K562 (cell line): ENCODE data around the gene NTNG1. TPM values are rescaled to one million over a fixed set of nuclear protein-coding genes. Genes with fewer than 3 reads are reported as not detected.

Experiments
- ATAC-seq: fragments of 200-7000 bp; cut with Tn5 transposase; 3 replicates; pipeline ENCODE4 v1.9.1; 2020; ENCODE audit warnings: moderate library complexity
- BruUV-seq: library from RNA; stranded (reverse); fragments of 400-500 nt; replicated peaks from 2 replicates; lab custom pipeline; 2021; lab: Mats Ljungman, UMichigan
- CTCF ChIA-PET: fragments of 300-600 bp; formaldehyde crosslinking; extraction: SDS; loops from one replicate; lab custom pipeline; 2021; ENCODE audit warnings: low intra/inter-chr PET ratio; lab: Yijun Ruan, JAX
- POLR2A ChIA-PET: fragments of 300-600, 350-650 bp; sonication (Branson Sonifier 250); formaldehyde crosslinking; extraction: SDS; loops from one replicate; lab custom pipeline; 2021; ENCODE audit warnings: antibody characterized with exemption, inconsistent platforms; lab: Yijun Ruan, JAX
- DNase-seq, 4 experiments: peaks; one replicate each; pipeline versions ENCODE4 v3.0.0 to v3.0.0-alpha.2; 2011 to 2018; ENCODE audit warnings: low spot score in 3 of 4, mixed read lengths in 3 of 4; ENCODE audit errors: extremely low read depth in 1 of 4
- FAIRE-seq: peaks from 2 replicates; lab custom pipeline; 2011; peaks lifted over from hg19 to GRCh38; lab: Jason Lieb, UNC
- H2AFZ ChIP-seq: 2 replicates; pipeline ENCODE4 v1.6.0; 2011; ENCODE audit warnings: low read depth, low read length, control low read depth, inconsistent platforms
- H3K27ac ChIP-seq: fragments of 200-600 bp; 3 replicates; pipeline ENCODE4 v1.8.0; 2011; ENCODE audit warnings: low read depth, mild to moderate bottlenecking, control low read depth, inconsistent platforms, low read length, moderate library complexity, mixed read lengths; ENCODE audit errors: extremely low read depth
- H3K27me3 ChIP-seq, 2 experiments: fragments of 300-600 bp in 1 of 2; 2 replicates in 1 of 2; 3 replicates in 1 of 2; pipeline versions ENCODE4 v1.6.0 to v1.8.0; 2011; ENCODE audit warnings: inconsistent platforms in 2 of 2, low read length in 2 of 2, mild to moderate bottlenecking in 1 of 2, mixed read lengths in 1 of 2, moderate library complexity in 1 of 2; ENCODE audit not compliant: control insufficient read depth in 2 of 2, insufficient read depth in 2 of 2
- H3K36me3 ChIP-seq: fragments of 300-600 bp; 3 replicates; pipeline ENCODE4 v1.8.0; 2011; ENCODE audit warnings: mild to moderate bottlenecking, low read length, inconsistent platforms; ENCODE audit not compliant: control insufficient read depth, insufficient read depth
- H3K4me1 ChIP-seq, 2 experiments: fragments of 200-600 bp in 1 of 2; replicated peaks in 1 of 2; 2 replicates in 1 of 2; 3 replicates in 1 of 2; pipeline versions ENCODE4 v1.5.1 to v1.8.0; 2011; ENCODE audit warnings: inconsistent platforms in 2 of 2, low read length in 2 of 2, mild to moderate bottlenecking in 1 of 2, mixed read lengths in 1 of 2, moderate library complexity in 1 of 2; ENCODE audit not compliant: control insufficient read depth in 2 of 2, insufficient read depth in 2 of 2
- H3K4me2 ChIP-seq: 2 replicates; pipeline ENCODE4 v1.6.1; 2011; ENCODE audit warnings: low read length, control low read depth, inconsistent platforms, mixed read lengths; ENCODE audit not compliant: insufficient read depth
- H3K4me3 ChIP-seq: fragments of 200-600 bp; sonication (generic), shearing (Covaris generic); 2 replicates; pipeline ENCODE4 v1.5.1; 2016; ENCODE audit warnings: control low read depth, inconsistent platforms
- H3K79me2 ChIP-seq: fragments of 200-600 bp; 3 replicates; pipeline ENCODE4 v1.8.0; 2011; ENCODE audit warnings: low read length, inconsistent platforms; ENCODE audit not compliant: control insufficient read depth, insufficient read depth
- H3K9ac ChIP-seq, 2 experiments: 2 replicates each; pipeline versions ENCODE4 v1.6.0 to v1.6.1; 2011; ENCODE audit warnings: low read depth in 2 of 2, low read length in 2 of 2, control low read depth in 1 of 2, inconsistent platforms in 1 of 2, mild to moderate bottlenecking in 1 of 2, mixed read lengths in 1 of 2; ENCODE audit not compliant: insufficient read depth in 1 of 2
- H3K9me1 ChIP-seq: one replicate; pipeline ENCODE4 v1.6.0; 2011; ENCODE audit warnings: inconsistent platforms, mild to moderate bottlenecking, low read length, moderate library complexity; ENCODE audit not compliant: control insufficient read depth, insufficient read depth
- H3K9me3 ChIP-seq: replicated peaks from 2 replicates; pipeline ENCODE4 v1.5.1; 2011; ENCODE audit warnings: low read depth, low read length, inconsistent platforms; ENCODE audit not compliant: control insufficient read depth, insufficient read depth
- H4K20me1 ChIP-seq: replicated peaks from 2 replicates; pipeline ENCODE4 v1.6.1; 2011; ENCODE audit warnings: low read length, inconsistent platforms, mixed read lengths; ENCODE audit not compliant: control insufficient read depth, insufficient read depth
- ZNF444 ChIP-seq: fragments of 250-450 bp; sonication (Bioruptor Pico); IDR thresholded peaks from 2 replicates; pipeline ENCODE4 v1.4.0; 2020; ENCODE audit warnings: mild to moderate bottlenecking, moderate library complexity
- ZNF764 ChIP-seq: fragments of 250-450 bp; sonication (Bioruptor Pico); IDR thresholded peaks from 2 replicates; pipeline ENCODE4 v1.4.0; 2020; ENCODE audit warnings: low read depth, mild to moderate bottlenecking, moderate library complexity
- WGBS: fragments of 100-300 bp; shearing (Covaris generic); methylation state at CpG from one replicate; pipeline ENCODE4 v1.1.6; 2016; ENCODE audit warnings: low coverage, mixed read lengths; ENCODE audit not compliant: insufficient coverage; ENCODE audit errors: missing lambda C conversion rate; 5-methylcytosine and 5-hydroxymethylcytosine counted together
- in situ Hi-C: fragments of 300-500 bp; cut with MboI; formaldehyde crosslinking; loops from 4 replicates; pipeline ENCODE4 v1.15.0; 2018; ENCODE audit warnings: inconsistent platforms, mixed read lengths
- intact Hi-C: fragments of 100-400 bp; cut with micrococcal nuclease; formaldehyde crosslinking; loops from 2 replicates; pipeline ENCODE4 v1.14.2; 2022
- polyA plus RNA-seq, 8 experiments: library from polyadenylated mRNA; depleted of rRNA in 4 of 8; stranded (reverse) in 5 of 8; unstranded in 3 of 8; fragments of >200 nt; fragmentation: Nextera tagmentation in 2 of 8; fragmentation: Illumina TruSeq in 1 of 8; extraction: Ambion mirVana in 2 of 8; extraction: Trizol in 1 of 8; gene quantifications; 2 replicates each; pipeline versions ENCODE4 v1.2.1 to v1.2.3, GENCODE V29; 2011 to 2014; ENCODE audit warnings: inconsistent platforms in 1 of 8, missing spikeins in 1 of 8
- total RNA-seq, 7 experiments: library from RNA; depleted of rRNA in 6 of 7; stranded (reverse); fragments of >200 nt in 6 of 7; fragmentation: Illumina TruSeq in 2 of 7; extraction: Trizol in 2 of 7; gene quantifications; 2 replicates each; pipeline versions ENCODE4 v1.2.1 to v1.2.3, GENCODE V29; 2011 to 2021; ENCODE audit warnings: low replicate concordance in 1 of 7
- TF ChIP-seq, protein P1 (sequence below), 3 experiments: fragments of 200-800 bp in 1 of 3; fragments of 250-450 bp in 1 of 3; fragments of 450-650 bp in 1 of 3; sonication (Bioruptor Pico) in 1 of 3; sonication (Bioruptor generic) in 1 of 3; formaldehyde crosslinking in 1 of 3; IDR thresholded peaks; 2 replicates each; pipeline versions ENCODE4 v1.6.1 to v1.8.0; 2016 to 2022; ENCODE audit warnings: mild to moderate bottlenecking in 2 of 3, missing genetic modification characterization in 2 of 3, missing compliant biosample characterization in 1 of 3, moderate library complexity in 1 of 3

NTNG1 gene
- total and polyA plus RNA-seq, 9 of the 15 experiments (the other 6 are each of a cell fraction or from before 2014, with no cell fraction given): not detected

DNA sequence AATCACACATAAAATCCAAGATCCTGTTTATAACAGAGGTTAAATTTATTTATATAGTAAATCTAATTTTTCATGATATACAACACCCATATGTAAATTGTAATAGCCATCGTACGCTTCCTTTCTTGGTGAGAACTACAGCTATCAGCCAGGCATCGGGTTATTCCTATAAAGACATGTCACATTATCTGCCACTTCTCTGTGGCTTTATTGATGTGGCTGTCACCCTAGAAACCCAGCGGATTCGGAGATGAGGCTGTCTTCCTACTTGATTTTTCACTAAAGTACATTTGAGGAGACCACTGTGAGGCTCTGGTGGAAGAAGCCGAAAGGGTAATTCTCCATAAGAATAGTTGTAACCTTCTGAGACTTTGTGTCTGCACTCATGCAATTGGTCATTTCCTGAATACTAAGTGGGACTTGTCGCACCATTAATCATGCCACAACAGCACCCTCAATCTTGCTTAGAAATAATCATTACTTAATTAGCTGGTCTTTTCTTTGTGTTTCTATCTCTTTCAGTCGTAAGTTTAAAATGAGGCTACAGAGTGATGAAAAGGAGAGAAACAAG is 106.0 kb downstream of the NTNG1 start:
- POLR2A ChIA-PET: no interaction called here
- FAIRE-seq (no peak), ATAC-seq (no peak), DNase-seq (no peak)
- H3K36me3 ChIP-seq: no peaks in the 10 kb centered on the region
- no peak overlapping the region for H3K9ac ChIP-seq
- no peaks in the 10 kb centered on the region for H3K79me2 ChIP-seq
- H3K4me1 ChIP-seq: no peaks in the 10 kb centered on the region
- TF ChIP-seq ZNF764 (no peak), ZNF444 (CRISPR knock-in tag) (no peak)
- TF ChIP-seq, protein P1, sequence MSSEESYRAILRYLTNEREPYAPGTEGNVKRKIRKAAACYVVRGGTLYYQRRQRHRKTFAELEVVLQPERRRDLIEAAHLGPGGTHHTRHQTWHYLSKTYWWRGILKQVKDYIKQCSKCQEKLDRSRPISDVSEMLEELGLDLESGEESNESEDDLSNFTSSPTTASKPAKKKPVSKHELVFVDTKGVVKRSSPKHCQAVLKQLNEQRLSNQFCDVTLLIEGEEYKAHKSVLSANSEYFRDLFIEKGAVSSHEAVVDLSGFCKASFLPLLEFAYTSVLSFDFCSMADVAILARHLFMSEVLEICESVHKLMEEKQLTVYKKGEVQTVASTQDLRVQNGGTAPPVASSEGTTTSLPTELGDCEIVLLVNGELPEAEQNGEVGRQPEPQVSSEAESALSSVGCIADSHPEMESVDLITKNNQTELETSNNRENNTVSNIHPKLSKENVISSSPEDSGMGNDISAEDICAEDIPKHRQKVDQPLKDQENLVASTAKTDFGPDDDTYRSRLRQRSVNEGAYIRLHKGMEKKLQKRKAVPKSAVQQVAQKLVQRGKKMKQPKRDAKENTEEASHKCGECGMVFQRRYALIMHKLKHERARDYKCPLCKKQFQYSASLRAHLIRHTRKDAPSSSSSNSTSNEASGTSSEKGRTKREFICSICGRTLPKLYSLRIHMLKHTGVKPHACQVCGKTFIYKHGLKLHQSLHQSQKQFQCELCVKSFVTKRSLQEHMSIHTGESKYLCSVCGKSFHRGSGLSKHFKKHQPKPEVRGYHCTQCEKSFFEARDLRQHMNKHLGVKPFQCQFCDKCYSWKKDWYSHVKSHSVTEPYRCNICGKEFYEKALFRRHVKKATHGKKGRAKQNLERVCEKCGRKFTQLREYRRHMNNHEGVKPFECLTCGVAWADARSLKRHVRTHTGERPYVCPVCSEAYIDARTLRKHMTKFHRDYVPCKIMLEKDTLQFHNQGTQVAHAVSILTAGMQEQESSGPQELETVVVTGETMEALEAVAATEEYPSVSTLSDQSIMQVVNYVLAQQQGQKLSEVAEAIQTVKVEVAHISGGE (CRISPR knock-in tag; IDR thresholded peaks at IDR 0.05): 0 out of 6 replicates have a peak, but pooled peaks of 1 of the 3 experiments have one; percentile 23
- intact Hi-C loops (no loop called here), in situ Hi-C loops (no loop called here)
- H4K20me1 ChIP-seq: no peaks in the 10 kb centered on the region
- H3K9me1 ChIP-seq: no peaks in the 10 kb centered on the region
- BruUV-seq: no TSS peak
- H3K27me3 ChIP-seq: no peaks in the 10 kb centered on the region
- no peak overlapping the region for H3K4me3 ChIP-seq
- no peak overlapping the region for H2AFZ ChIP-seq
- WGBS: 1% methylated on average over 8 of the region's 8 CpGs
- no peak overlapping the region for H3K4me2 ChIP-seq
- CTCF ChIA-PET: no interaction called here
- no peaks in the 10 kb centered on the region for H3K9me3 ChIP-seq
- H3K27ac ChIP-seq: no peak overlapping the region
